GM12878 (cell line): ENCODE results near the gene TCF7L1. TPM values are rescaled to one million over a fixed set of nuclear protein-coding genes. Genes with fewer than 3 reads are reported as not detected.

Source experiments
- CBX5 ChIP-seq: sonication (generic); IDR thresholded peaks from 2 replicates; pipeline ENCODE4 v1.6.1; 2016; ENCODE audit warnings: low read depth, moderate library complexity, mild to moderate bottlenecking, inconsistent platforms
- CREB1 ChIP-seq: IDR thresholded peaks from 2 replicates; pipeline ENCODE4 v1.6.1; 2012; ENCODE audit warnings: low read depth, mild to moderate bottlenecking, inconsistent platforms
- GABPA ChIP-seq: IDR thresholded peaks from 2 replicates; pipeline ENCODE4 v1.6.1; 2014; ENCODE audit warnings: antibody characterized with exemption, low read depth, mild to moderate bottlenecking, inconsistent platforms
- LARP7 ChIP-seq: fragments of 450-650 bp; IDR thresholded peaks from 2 replicates; pipeline ENCODE4 v1.6.1; 2017; ENCODE audit warnings: mild to moderate bottlenecking
- NBN ChIP-seq: fragments of 450-650 bp; IDR thresholded peaks from 2 replicates; pipeline ENCODE4 v1.6.1; 2016
- SUPT20H ChIP-seq: IDR thresholded peaks from 2 replicates; pipeline ENCODE4 v1.6.1; 2011; ENCODE audit warnings: low read depth, mild to moderate bottlenecking, low read length, moderate library complexity, borderline replicate concordance; ENCODE audit not compliant: control insufficient read depth
- TCF12 ChIP-seq: IDR thresholded peaks from 2 replicates; pipeline ENCODE4 v1.6.1; 2011; ENCODE audit warnings: low read depth, mild to moderate bottlenecking, low read length
- YBX1 ChIP-seq: fragments of 450-650 bp; IDR thresholded peaks from 2 replicates; pipeline ENCODE4 v1.6.1; 2016; ENCODE audit warnings: antibody characterized with exemption
- ZNF207 ChIP-seq: fragments of 450-650 bp; IDR thresholded peaks from 2 replicates; pipeline ENCODE4 v1.6.1; 2014; ENCODE audit warnings: antibody characterized with exemption, mild to moderate bottlenecking, borderline replicate concordance
- polyA plus RNA-seq, 11 experiments: library from polyadenylated mRNA; depleted of rRNA in 4 of 11; unstranded in 6 of 11; stranded (reverse) in 5 of 11; fragments of >200 nt; fragmentation: Nextera tagmentation in 4 of 11; fragmentation: Illumina TruSeq in 1 of 11; extraction: Ambion mirVana in 4 of 11; extraction: Trizol in 1 of 11; gene quantifications; 1 replicate in 1 of 11; 2 replicates in 10 of 11; pipeline versions ENCODE4 v1.2.1 to v1.2.3, GENCODE V29; 2011 to 2016; ENCODE audit warnings: inconsistent platforms in 2 of 11, missing spikeins in 2 of 11, low read depth in 1 of 11
- total RNA-seq, 4 experiments: library from RNA; depleted of rRNA in 3 of 4; stranded (reverse); fragments of >200 nt in 3 of 4; fragmentation: Illumina TruSeq in 1 of 4; extraction: Trizol in 1 of 4; gene quantifications; 2 replicates each; pipeline versions ENCODE4 v1.2.1 to v1.2.3, GENCODE V29; 2013 to 2021
- TF ChIP-seq, protein P1 (sequence below): fragments of 450-650 bp; formaldehyde crosslinking; IDR thresholded peaks from 2 replicates; pipeline ENCODE4 v1.4.0; 2020; ENCODE audit warnings: mild to moderate bottlenecking, moderate library complexity
- TF ChIP-seq, protein P2 (sequence below): fragments of 450-650 bp; IDR thresholded peaks from 2 replicates; pipeline ENCODE4 v1.6.1; 2018; ENCODE audit warnings: mild to moderate bottlenecking, low read depth, moderate library complexity; ENCODE audit not compliant: partially characterized antibody

TCF7L1 gene
- total and polyA plus RNA-seq, 10 of the 15 experiments (the other 5 are each of a cell fraction or from before 2014, with no cell fraction given) = 0.03 to 0.11 (median 0.10) TPM; not detected in 7

DNA sequence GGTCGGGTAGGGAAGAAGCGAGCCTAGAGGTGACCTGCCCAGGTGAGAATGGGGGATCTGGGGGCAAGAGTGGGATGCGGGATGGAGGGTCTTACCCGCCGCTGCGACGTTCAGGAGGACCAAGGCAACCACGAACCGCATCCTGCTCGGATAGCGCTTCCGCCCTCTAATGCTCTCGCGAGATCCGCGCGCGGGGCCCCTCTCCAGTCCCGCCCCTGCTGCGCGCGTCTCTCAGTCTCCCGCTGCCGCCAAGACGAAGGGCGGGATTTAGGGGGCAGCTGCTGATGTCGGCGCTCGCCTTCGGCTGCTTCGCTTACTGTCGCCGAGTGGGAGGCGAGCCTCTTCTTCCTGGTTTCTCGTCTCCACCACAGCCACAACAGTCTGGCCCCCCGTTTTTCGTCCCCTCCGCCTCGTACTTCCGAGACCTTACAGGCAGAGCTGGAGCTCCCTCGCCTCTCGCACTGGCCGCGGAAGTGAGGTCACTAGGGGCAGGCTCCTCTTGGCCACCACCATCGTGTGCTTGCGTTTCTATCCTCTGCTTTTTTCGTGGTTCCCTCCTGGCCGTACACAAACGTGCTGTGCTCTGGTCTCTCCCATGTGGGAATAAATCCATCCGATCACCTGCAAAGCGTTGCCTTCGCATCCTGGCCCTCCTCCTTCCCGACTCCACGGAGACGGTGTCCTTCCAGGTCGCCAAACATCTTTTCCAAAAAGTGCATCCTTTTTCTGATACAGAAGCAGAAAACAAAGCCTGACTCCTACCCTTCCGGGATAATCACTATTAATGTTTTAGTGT, 194.8 kb downstream of the TCF7L1 start, which contains the start of gene TGOLN2 (continued):
- TF ChIP-seq, protein P1, sequence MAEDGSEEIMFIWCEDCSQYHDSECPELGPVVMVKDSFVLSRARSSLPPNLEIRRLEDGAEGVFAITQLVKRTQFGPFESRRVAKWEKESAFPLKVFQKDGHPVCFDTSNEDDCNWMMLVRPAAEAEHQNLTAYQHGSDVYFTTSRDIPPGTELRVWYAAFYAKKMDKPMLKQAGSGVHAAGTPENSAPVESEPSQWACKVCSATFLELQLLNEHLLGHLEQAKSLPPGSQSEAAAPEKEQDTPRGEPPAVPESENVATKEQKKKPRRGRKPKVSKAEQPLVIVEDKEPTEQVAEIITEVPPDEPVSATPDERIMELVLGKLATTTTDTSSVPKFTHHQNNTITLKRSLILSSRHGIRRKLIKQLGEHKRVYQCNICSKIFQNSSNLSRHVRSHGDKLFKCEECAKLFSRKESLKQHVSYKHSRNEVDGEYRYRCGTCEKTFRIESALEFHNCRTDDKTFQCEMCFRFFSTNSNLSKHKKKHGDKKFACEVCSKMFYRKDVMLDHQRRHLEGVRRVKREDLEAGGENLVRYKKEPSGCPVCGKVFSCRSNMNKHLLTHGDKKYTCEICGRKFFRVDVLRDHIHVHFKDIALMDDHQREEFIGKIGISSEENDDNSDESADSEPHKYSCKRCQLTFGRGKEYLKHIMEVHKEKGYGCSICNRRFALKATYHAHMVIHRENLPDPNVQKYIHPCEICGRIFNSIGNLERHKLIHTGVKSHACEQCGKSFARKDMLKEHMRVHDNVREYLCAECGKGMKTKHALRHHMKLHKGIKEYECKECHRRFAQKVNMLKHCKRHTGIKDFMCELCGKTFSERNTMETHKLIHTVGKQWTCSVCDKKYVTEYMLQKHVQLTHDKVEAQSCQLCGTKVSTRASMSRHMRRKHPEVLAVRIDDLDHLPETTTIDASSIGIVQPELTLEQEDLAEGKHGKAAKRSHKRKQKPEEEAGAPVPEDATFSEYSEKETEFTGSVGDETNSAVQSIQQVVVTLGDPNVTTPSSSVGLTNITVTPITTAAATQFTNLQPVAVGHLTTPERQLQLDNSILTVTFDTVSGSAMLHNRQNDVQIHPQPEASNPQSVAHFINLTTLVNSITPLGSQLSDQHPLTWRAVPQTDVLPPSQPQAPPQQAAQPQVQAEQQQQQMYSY (CRISPR knock-in tag) = no peak
- TF ChIP-seq ZNF207 (peak; percentile 99), NBN (peak; percentile 96), GABPA (peak; percentile 69), CREB1 (peak; percentile 65; the same call in 1 of the 2 replicates), TCF12 (peak; percentile 77), SUPT20H (no peak), LARP7 (0 out of 2 replicates have a peak, but pooled peaks have one; percentile 35), CBX5 (no peak), YBX1 (no peak)
- TF ChIP-seq, protein P2, sequence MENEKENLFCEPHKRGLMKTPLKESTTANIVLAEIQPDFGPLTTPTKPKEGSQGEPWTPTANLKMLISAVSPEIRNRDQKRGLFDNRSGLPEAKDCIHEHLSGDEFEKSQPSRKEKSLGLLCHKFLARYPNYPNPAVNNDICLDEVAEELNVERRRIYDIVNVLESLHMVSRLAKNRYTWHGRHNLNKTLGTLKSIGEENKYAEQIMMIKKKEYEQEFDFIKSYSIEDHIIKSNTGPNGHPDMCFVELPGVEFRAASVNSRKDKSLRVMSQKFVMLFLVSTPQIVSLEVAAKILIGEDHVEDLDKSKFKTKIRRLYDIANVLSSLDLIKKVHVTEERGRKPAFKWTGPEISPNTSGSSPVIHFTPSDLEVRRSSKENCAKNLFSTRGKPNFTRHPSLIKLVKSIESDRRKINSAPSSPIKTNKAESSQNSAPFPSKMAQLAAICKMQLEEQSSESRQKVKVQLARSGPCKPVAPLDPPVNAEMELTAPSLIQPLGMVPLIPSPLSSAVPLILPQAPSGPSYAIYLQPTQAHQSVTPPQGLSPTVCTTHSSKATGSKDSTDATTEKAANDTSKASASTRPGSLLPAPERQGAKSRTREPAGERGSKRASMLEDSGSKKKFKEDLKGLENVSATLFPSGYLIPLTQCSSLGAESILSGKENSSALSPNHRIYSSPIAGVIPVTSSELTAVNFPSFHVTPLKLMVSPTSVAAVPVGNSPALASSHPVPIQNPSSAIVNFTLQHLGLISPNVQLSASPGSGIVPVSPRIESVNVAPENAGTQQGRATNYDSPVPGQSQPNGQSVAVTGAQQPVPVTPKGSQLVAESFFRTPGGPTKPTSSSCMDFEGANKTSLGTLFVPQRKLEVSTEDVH = peak; percentile 71
